ENCODE measurements around the gene SMPD3. TPM values are rescaled to one million over a fixed set of nuclear protein-coding genes. Genes with fewer than 3 reads are reported as not detected.
A peak's percentile ranks its signal among the peaks of the same experiment; 100 is the strongest.

The SMPD3 gene
- total and polyA plus RNA-seq, 2 experiments from 2014 or later, result 5.7 to 6.3 TPM

GRCh38 chr16:68353366-68353765 is 94.9 kb downstream of the SMPD3 start:
- Histone ChIP-seq H3K4me2 (no peak overlapping the region), H3K27me3 (no peaks in the 10 kb centered on the region), H3K4me1 (ENCODE audit: insufficient read depth) (peaks cover 9% of the 10 kb centered on the region), H3K9me3 (ENCODE audit: low read depth) (no peaks in the 10 kb centered on the region), H3K79me2 (peaks cover 3% of the 10 kb centered on the region), H3K27ac (no peak overlapping the region), H3K9me2 (replicated peaks; ENCODE audit: insufficient read depth) (no peaks in the 10 kb centered on the region), H2AFZ (no peak overlapping the region), H3K4me3 (no peak overlapping the region), H3K36me3 (replicated peaks; ENCODE audit: insufficient read depth, low read depth) (no peaks in the 10 kb centered on the region), H4K20me1 (ENCODE audit: insufficient read depth, poor library complexity, severe bottlenecking) (no peaks in the 10 kb centered on the region)
- DNase-seq (ENCODE audit: low spot score), result no peak
- no peak for TF ChIP-seq EZH2 (IDR thresholded peaks at IDR 0.05; ENCODE audit: borderline replicate concordance)
- no peak for TF ChIP-seq EZH2phosphoT487 (IDR thresholded peaks at IDR 0.05; ENCODE audit: low read depth, severe bottlenecking, unreplicated experiment)
- TF ChIP-seq CTCF (IDR thresholded peaks at IDR 0.05; ENCODE audit: poor library complexity), result no peak
- 96% methylated on average over 13 of the region's 13 CpGs for WGBS (ENCODE audit: low lambda C conversion rate, missing lambda C conversion rate)

- 83% methylated on average over 11 of the region's 11 CpGs for WGBS (ENCODE audit: low lambda C conversion rate, missing lambda C conversion rate)
- Histone ChIP-seq H3K79me2 (peaks cover 3% of the 10 kb centered on the region), H3K9me3 (ENCODE audit: low read depth) (no peaks in the 10 kb centered on the region), H3K9me2 (replicated peaks; ENCODE audit: insufficient read depth) (no peaks in the 10 kb centered on the region), H3K27me3 (no peaks in the 10 kb centered on the region), H3K36me3 (replicated peaks; ENCODE audit: insufficient read depth, low read depth) (no peaks in the 10 kb centered on the region), H2AFZ (no peak overlapping the region), H3K4me1 (ENCODE audit: insufficient read depth) (peaks cover 9% of the 10 kb centered on the region), H3K4me3 (no peak overlapping the region), H4K20me1 (ENCODE audit: insufficient read depth, poor library complexity, severe bottlenecking) (no peaks in the 10 kb centered on the region), H3K4me2 (peak overlapping the region; percentile 56), H3K27ac (peak overlapping the region; percentile 83)
- peak; percentile 85 for DNase-seq (ENCODE audit: low spot score)
- TF ChIP-seq CTCF (IDR thresholded peaks at IDR 0.05; ENCODE audit: poor library complexity), result no peak
- no peak for TF ChIP-seq EZH2 (IDR thresholded peaks at IDR 0.05; ENCODE audit: borderline replicate concordance)
- no peak for TF ChIP-seq EZH2phosphoT487 (IDR thresholded peaks at IDR 0.05; ENCODE audit: low read depth, severe bottlenecking, unreplicated experiment)
Observed at GRCh38 chr16:68351991-68352431, 96.3 kb downstream of the SMPD3 start.

GRCh38 chr16:68351463-68351862 is 96.8 kb downstream of the SMPD3 start:
- Histone ChIP-seq H3K4me3 (no peak overlapping the region), H3K79me2 (peaks cover 3% of the 10 kb centered on the region), H3K27me3 (no peaks in the 10 kb centered on the region), H4K20me1 (ENCODE audit: insufficient read depth, poor library complexity, severe bottlenecking) (no peaks in the 10 kb centered on the region), H3K36me3 (replicated peaks; ENCODE audit: insufficient read depth, low read depth) (no peaks in the 10 kb centered on the region), H3K27ac (peak overlapping the region; percentile 57), H2AFZ (no peak overlapping the region), H3K9me2 (replicated peaks; ENCODE audit: insufficient read depth) (no peaks in the 10 kb centered on the region), H3K4me2 (peak overlapping the region; percentile 45), H3K4me1 (ENCODE audit: insufficient read depth) (peaks cover 9% of the 10 kb centered on the region), H3K9me3 (ENCODE audit: low read depth) (no peaks in the 10 kb centered on the region)
- WGBS (ENCODE audit: low lambda C conversion rate, missing lambda C conversion rate), result 65% methylated on average over 11 of the region's 11 CpGs
- no peak for DNase-seq (ENCODE audit: low spot score)
- TF ChIP-seq EZH2phosphoT487 (IDR thresholded peaks at IDR 0.05; ENCODE audit: low read depth, severe bottlenecking, unreplicated experiment) (no peak), EZH2 (IDR thresholded peaks at IDR 0.05; ENCODE audit: borderline replicate concordance) (no peak), CTCF (IDR thresholded peaks at IDR 0.05; ENCODE audit: poor library complexity) (no peak)
